Stimulated activated CD4-positive, alpha-beta T cell treated with anti-CD3 and anti-CD28 coated beads, Interleukin-1b, Interleukin-23, amount 100 ng/mL, for 24 hours (primary cell): ENCODE data around the gene LIMS2.

ENCODE experiments used
- DNase-seq, 4 experiments: peaks; one replicate each; pipeline ENCODE4 v3.0.0-alpha.2; 2020; ENCODE audit warnings: low read depth in 4 of 4, low spot score in 1 of 4

LIMS2 gene

DNA sequence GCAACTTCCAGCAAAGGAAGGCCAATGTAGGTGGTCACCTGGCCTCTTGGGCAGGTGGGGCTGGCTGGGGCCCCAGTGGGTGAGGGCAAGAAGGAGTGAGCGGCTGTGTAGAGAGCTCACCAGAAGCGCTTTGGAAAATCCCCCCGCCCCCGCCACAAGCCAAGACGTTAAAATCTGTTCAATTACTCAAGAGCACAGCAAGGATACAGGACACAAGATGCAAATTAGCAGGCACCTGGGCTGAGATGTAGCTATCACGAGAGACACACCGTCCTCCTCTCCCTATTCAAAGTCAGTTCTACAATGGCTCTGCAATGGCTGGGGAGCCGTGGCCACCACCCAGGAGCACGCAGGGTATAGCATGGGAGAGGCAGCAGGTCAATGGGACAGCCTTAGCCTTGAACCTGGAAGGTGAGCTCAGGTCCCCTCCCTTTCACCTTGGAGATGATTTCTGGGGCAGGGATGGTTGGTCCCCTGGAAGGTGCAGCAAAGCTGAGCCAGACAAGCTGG lies 67.9 kb downstream of the LIMS2 start:
- no peak for DNase-seq

DNA sequence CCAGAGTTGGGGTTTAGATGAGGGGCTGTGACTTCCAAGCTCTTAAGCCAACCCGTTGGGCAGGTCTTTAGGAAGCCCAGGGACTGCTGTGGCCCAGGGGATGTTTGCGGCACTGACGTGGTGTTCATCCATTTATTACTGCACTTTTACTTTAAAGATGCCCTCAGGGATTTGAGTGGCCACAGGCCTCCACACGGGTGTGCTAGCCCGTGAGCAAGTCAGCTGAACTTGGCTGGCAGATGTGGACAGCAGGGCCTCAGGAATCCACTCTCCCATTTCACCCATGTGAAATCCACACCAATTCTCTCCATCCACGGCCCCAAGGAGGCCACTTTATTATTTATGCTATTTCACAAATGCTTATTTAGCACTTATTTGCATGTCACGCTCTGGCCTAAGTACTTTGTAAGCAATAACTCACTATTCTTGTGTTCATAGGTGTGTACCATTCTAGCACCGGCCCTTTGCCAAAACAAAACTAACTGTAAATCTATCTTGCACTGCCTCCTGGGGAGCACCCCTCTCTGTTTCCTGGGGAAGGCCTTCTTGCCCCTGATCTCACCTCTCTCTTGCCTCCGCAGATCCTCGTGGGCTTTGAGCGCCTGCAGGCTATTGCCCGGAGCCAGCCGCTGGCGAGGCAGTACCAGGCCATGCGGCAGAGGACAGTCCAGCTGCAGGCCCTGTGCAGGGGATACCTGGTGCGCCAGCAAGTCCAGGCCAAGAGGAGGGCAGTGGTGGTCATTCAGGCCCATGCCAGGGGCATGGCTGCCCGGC lies 68.5 kb downstream of the LIMS2 start:
- no peak for DNase-seq

DNA sequence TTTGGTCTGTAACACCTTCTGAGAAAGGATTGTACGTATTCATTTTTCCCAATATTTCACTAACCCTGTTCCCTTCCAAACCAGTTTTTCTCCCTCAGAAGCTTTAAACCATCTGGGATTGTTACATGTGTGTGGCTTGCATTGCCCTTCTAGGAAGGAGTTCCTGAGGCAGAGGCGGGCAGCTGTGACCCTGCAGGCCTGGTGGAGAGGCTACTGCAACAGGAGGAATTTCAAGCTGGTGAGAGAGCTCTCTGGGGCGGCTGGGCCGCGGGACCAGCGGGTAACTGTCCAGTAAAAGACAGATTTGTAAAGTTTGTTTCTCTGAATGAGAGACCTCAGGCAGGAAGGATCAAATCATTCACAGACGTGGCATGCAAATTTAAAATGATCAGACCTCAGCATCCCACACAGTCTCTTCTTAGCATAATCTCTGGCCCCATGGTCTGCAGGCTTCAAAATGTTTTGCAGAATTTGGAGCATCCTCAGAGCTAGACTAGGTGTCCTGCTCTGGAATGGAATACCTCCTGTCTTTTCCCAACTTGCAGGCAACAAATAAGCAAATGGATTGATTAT lies 69.6 kb downstream of the LIMS2 start:
- DNase-seq: no peak

DNA sequence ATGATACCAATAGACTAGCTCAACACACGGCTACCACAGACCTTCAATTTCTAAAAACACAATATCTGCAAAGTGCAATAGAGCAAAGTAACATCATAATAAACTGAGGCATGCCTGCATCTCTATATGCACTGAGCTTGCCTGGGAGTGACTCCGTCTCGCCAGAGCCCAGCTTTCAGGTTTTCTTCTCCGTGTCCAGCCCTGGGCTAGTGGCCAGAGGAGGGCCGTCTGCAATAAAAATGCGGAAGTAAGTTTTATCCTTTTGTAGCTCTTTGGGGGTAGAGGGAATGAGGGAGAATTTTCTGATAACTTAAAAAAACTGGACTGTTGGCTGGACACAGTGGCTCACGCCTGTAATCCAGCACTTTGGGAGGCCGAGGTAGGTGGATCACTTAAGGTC lies 70.3 kb downstream of the LIMS2 start:
- DNase-seq: no peak

DNA sequence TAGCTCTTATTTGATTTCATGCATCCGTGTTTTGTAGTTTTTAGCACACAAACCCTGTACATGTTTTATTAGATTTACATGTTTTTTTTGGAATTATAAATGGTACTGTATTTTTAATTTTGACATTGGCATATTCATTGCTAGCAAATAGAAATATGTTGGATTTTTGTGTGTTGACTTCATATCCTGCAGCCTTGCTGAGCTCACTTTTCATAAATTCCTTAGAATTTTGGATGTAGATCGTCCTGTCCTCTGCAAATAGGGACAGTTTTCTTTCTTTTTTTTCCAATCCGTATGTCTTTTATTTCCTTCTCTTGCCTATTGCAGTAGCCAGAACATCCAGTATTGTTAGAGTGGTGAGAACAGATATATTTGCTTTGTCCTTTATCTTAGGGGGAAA lies 76.1 kb downstream of the LIMS2 start:
- no peak for DNase-seq

DNA sequence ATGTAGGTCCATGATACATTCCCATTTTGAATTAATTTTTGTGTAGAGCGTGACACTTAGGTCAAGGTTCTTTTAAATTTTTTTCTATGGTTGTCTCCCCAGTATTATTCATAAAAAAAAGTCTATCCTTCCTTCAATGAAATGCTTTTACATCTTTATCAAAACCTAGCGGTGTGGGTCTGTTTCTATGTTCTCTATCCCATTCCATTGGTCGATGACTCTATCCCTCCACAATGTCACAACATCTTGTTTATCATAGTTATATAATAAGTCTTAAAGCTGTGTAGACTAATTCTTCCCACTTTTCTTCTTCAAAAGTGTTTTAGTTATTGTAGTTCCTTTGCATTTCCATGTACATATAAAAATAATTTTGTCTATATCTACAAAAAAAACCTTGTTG lies 76.6 kb downstream of the LIMS2 start:
- DNase-seq: no peak

DNA sequence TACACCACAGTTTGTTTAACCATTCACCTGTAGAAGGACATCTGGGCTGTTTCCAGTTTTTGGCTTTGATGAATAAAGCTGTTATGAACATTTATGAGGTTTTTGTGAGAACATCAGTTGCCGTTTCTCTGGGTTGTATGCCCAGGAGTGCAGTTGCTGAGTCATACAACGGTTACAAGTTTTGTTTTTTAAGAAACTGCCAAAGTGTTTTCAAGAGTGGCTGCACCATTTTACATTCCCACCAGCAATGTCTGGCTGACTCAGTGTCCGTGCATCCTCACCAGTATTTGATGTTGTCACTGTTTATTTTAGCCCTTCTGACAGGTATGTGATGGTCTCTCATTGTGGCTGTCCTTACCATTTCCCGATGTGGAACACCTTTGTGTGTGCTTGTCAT lies 77.3 kb downstream of the LIMS2 start:
- no peak for DNase-seq

DNA sequence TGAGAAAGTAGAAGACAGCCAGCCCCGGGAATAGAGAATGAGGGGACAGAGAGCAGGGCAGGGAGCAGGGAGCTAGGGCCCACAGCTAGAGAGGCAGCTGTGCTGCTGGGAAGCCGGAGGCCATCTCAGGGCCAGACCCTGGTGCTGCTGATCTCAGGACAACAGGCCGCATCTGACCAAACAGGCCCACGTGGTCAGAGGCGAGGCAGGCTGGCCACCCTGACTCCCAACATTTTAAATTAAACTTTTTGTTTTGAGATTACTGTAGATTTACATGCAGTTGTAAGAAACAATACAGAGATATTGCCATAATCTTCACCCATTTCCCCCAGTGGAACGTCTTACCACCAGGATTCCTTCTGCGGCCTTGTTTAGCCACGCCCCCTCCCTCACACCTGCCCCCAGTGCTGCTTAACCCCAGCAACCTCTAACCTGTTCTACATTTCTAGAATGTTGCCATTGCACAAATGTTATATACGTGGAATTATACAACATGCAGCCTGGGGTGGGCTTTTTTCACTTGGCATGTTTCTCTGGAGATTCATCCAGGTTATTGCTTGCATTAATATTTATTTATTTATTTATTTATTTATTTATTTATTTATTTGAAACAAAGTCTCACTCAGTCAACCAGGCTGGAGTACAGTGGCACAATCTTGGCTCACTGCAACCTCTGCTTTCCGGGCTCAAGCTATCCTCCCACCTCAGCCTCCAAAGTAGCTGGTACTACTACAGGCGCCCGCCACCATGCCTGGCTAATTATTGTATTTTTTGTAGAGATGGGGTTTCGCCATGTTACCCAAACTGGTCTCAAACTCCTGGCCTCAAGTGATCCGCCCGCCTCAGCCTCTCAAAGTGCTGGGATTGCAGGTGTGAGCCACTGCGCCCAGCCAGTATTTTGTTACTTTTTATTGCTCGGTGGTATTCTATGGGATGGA lies 78.0 kb downstream of the LIMS2 start:
- no peak for DNase-seq

DNA sequence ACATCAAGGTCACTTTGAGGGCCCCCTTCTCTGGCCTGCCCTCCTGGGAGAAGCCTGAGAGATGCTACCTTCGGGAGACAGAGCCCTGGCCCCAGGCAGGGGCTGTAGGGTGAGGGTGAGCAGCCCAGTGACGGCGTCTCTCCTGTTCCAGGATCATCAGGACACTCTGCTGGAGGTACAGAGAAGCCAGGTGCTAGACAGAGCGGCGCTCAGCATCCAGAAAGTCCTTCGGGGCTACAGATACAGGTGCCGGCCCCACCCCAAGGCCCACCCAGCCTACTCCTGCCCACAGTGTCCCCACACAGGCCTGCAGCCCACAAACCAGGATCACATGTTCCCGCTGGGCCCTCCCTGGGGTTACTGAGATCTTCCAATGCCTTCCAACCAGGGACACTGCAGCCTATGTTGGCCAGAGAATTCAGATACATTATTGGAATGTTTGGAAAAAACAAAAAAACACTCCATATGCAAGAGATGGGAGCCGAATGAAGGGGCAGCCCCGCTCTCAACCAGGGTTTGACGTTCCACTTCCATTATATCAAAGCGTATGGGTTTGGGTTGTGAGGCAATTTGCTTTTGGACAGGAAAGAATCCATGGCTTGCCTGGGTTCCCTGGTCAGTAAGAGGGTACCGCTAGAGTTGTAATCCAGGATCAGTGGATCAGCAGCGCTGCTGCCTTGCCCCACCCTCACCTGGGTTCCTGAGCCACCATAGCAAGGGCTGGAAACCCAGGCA lies 78.9 kb downstream of the LIMS2 start:
- no peak for DNase-seq

DNA sequence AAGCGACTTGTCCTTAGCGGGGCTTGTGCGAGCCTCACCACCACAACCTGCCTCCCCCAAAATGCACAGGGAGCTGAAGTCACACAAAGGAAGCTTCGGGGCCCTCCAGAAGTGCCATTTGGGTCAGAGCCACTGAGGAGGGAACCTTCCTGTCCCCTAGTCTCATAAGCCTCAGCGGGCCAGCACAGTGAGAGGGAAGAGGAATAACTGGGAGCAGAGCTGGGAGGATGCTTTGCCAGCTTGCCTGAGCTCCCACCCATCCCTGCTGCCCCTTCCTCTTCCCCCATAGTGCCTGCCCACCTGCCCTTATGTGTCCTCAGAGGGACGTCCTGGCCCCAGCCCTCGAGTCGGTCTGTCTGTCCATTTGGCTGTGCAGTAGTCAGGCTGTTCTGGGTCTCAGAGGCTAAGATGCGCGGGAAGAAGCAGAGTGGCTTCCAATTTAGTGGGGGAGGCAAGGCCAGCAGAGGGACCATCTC lies 81.2 kb downstream of the LIMS2 start:
- no peak for DNase-seq

DNA sequence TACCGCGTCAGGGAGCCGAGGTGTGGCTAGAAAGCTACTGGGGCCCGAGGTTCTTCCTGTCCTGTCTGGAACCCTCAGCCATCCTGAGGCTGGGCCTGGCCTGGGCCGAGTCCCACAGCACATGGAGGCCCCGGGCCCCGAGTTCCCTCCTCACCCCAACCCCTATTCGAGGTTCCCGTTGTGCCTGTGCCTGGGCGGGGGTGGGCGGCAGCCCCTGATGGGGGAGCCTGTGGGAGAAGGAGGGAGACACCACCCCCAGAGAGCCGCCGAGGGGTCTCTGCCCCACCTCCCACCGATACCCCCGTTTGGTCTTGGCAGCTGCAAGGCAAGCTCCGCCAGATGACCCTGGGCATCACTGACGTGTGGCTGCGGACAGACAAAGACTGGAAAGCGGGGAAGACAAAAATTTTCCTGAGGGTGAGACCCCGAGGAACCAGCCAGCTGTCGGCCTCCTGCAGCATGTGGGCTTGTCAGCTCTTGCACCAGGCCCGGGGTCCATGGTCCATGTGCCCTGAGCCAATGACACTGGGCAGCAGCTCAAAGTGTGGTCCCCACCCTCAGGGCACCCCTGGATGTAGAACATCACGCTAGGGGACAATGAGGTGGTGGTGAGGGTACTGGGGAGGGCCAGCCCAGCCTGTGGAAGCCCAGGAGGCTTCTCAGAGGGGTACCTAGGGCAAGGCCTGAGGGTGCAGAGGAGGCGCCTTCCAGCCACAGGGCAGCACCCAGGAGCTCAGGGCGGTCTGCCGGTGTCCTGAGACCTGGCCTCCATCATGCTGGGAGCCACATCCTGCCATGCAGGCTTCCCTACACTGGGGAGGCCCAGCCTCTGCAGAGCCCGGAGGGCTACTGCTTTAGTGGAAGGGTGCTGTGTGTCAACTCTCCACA lies 81.9 kb downstream of the LIMS2 start:
- DNase-seq: no peak

DNA sequence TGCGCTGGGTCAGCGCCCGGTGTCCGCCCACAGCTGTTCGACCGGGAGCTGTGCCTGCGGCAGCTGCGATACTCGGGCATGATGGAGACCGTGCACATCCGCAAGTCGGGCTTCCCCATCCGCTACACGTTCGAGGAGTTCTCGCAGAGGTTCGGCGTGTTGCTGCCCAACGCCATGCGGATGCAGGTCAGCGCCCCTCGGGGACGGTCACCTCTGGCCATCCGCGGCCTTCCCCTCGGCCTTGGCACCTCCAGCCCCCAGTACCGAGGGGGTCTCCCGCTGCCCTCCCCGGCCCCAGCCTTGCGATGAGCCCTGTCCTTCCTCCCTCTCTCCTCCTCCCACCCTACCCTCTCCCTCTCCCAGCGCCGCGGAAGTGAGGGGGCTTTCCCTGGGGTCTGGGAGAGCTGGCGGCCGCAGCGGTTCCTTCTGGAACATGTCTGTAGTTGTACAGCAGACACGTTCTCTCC lies 82.5 kb downstream of the LIMS2 start:
- no peak for DNase-seq

DNA sequence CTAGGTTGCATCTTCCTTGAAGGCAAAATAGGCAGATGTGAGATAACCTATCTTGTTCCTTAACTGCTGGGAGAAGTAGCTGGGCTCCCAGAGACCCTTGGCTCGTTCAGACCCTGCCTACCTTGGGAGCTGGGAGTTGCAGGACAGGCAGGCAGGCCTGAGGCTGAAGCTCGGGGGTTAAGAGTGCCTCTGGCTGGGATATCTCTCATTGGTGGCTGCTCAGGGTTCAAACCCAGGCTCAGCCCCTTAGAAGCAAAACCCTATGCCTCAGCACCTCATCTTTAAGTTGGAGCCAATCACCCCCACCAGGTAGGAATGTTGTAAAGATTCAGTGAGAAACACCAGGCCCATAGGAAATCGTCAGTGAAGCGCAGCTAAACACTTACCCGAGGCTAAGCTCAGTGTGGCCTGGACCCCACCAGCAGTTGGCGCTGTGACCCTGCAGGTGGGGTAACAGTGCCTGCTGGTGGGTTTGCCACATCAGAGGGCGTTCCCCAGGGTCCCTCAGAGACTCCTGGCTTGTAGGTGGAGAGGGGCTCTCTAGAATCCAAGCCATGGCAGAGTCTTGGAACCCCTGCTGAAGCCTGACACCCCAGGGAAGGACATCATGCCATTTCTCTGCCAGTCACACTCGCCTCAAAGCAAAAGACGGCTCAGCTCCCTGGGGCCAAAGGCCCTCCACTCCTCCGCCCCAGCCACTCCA lies 84.0 kb downstream of the LIMS2 start:
- peak; percentile 21 to 50 (median 40) for DNase-seq

DNA sequence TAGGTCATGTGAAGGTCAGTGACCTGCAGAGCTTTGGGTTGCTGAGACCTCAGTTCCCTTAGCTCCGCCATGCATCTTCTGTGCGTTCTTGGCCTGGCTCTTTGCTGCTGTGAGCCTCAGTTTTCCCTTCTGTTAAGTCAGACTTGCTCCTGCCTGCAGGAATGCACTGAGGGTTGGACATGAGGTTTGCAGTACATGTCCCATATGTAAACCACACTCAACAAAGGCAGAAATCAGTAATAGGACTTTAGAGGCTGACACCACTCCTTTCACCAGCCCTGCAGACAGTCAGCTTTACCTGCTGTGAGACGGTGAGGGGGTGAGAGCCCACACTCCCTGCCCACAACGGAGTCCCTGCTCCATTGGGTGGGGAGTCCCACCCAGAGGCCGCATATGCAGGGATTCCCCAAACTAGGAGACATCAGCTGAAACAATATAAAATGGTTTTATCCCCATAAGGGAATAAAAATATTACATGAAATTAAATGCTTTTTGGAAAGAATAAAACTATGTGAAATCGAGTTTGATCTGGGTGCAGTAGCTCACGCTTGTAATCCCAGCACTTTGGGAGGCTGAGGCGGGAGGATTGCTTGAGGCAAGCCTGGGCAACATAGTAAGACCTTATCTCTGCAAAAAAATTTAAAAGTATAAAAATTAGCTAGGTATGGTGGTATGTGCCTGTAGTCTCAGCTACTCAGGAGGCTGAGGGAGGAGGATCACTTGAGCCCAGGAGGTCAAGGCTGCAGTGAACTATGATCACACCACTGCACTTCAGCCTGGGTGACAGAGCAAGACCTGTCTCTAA lies 84.7 kb downstream of the LIMS2 start:
- DNase-seq: no peak

DNA sequence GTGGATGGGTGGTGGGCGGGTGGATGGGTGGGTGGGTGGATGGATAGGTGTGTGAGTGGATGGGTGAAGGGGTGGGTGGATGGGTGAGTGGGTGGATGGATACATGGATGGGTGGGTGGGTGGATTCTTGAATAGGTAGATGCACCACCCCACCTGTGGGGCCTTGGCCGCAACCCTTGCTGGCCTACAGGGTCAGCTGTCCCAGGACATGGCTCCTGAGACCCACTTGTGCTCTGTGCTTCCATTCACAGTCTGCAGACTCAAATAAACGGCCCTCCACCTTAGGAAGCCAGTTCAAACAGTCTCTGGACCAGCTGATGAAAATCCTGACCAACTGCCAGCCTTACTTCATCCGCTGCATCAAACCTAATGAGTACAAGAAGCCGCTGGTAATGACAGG lies 85.5 kb downstream of the LIMS2 start:
- no peak for DNase-seq

DNA sequence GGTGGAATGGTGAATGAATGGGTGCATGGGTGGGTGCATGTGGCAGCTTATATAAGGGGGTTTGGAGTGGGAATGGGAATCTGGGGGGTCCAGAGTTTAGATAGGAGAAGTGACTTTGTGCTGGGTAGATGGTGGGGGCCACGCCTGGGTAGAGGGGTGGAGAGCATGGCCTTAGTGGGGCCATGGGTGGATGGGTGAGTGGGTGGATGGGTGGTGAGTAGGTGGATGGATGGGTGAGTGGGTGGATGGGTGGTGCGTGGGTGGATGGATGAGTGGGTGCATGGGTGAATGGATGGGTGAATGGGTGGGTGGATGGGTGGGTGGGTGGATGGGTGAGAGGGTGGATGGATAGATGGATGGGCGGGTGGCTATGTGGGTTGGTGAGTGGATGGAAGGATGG lies 86.0 kb downstream of the LIMS2 start:
- no peak for DNase-seq
